BJ (cell line): ENCODE measurements around the gene CUX1. TPM values are rescaled to one million over a fixed set of nuclear protein-coding genes. Genes with fewer than 3 reads are reported as not detected.
"Not testable (repeated sequence)": the region's sequence is repeated elsewhere in the genome, so short reads cannot be mapped to it uniquely, and the experiment has no call there.

Experiments
- CTCF ChIA-PET: fragments of 350-600 bp; formaldehyde crosslinking; extraction: SDS; loops from one replicate; lab custom pipeline; 2021; ENCODE audit warnings: antibody characterized with exemption, inconsistent platforms; lab: Yijun Ruan, JAX
- POLR2A ChIA-PET: fragments of 300-600 bp; sonication (Branson Sonifier 250); formaldehyde crosslinking; extraction: SDS; loops from one replicate; lab custom pipeline; 2021; ENCODE audit warnings: antibody characterized with exemption; lab: Charles Lee
- DNase-seq: peaks from one replicate; pipeline ENCODE4 v3.0.0-alpha.2; 2011; ENCODE audit warnings: low read depth
- H3K27me3 ChIP-seq: 2 replicates; pipeline ENCODE4 v1.6.0; 2011; ENCODE audit warnings: low read length; ENCODE audit not compliant: control insufficient read depth, insufficient read depth
- H3K36me3 ChIP-seq: 2 replicates; pipeline ENCODE4 v1.5.1; 2011; ENCODE audit warnings: low read length; ENCODE audit not compliant: control insufficient read depth, insufficient read depth
- H3K4me3 ChIP-seq: 2 replicates; pipeline ENCODE4 v1.5.1; 2011; ENCODE audit warnings: low read depth, mild to moderate bottlenecking, control low read depth, low read length
- CTCF ChIP-seq: IDR thresholded peaks from 2 replicates; pipeline ENCODE4 v1.5.1; 2011; ENCODE audit warnings: low read depth, mild to moderate bottlenecking, control low read depth, inconsistent platforms, low read length, moderate library complexity; ENCODE audit not compliant: insufficient read depth
- polyA plus RNA-seq: library from polyadenylated mRNA; depleted of rRNA; stranded (reverse); fragments of >200 nt; gene quantifications from 2 replicates; pipeline ENCODE4 v1.2.3, GENCODE V29; 2011

CUX1 gene
- polyA plus RNA-seq, 1 experiment = 36.5 TPM

- Histone ChIP-seq H3K4me3 (no peak overlapping the region), H3K27me3 (no peaks in the 10 kb centered on the region), H3K36me3 (no peaks in the 10 kb centered on the region)
- ChIA-PET POLR2A (no interaction called here), CTCF (no interaction called here)
- no peak for DNase-seq
- no peak for TF ChIP-seq CTCF
These were observed 49.8 kb downstream of the CUX1 start for GRCh38 chr7:101867265-101867664.

DNA sequence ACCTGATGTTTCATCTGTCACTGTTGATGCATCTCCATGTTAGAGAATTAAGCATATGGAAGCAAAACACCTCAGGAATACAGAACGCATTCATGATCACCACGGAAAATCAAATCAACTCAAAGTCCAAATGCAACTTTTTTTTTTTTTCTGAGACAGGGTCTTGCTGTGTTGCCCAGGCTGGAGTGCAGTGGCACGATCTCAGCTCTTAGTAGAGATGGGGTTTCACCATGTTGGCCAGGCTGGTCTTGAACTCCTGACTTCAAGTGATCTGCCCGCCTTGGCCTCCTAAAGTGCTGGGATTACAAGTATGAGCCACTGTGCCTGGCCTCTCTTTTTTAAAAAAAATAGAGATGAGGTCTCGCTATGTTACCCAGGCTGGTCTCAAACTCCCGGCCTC is 50.3 kb downstream of the CUX1 start:
- H3K4me3 ChIP-seq, H3K36me3 ChIP-seq, DNase-seq, POLR2A ChIA-PET, H3K27me3 ChIP-seq, CTCF ChIA-PET: not testable (repeated sequence)

DNA sequence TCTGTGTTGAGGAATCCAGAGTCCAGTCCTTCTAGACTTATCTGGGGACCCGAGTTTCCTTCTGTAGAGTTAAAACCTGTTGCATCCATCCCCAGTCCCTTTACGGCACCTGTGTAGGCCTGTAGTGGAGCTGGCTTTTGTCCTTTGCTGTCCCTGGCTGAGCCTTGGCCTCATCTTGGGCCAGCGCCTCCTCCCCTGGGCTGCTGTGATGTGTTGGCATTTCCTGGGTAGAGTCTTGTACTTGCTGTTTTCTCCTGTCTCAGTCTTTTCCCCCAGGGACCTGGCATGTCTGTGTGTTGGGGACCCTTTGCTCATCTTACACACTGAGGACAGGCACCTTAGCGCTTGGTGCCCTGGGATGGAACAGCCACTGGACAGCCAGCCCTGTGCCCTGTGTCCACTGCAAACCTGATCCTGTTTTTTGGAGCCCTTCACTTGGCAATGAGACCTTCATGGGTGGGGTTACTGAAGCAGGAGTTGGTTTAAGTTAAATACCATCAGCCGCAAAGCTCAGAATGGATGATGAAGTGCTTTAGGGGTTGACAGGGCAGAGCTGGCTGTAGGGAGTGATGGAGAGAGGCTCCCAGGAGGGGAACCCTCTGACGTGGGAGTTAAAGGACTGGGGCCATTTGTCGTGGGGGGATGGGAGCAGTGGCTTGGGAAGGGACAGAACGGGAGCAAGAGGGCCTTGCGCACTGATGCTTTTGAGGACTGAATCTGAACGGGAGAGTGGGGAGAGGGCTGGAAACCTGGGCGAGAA is 50.9 kb downstream of the CUX1 start:
- ChIA-PET POLR2A (no interaction called here), CTCF (no interaction called here)
- no peak for TF ChIP-seq CTCF
- no peaks in the 10 kb centered on the region for H3K36me3 ChIP-seq
- no peak overlapping the region for H3K4me3 ChIP-seq
- DNase-seq = no peak
- H3K27me3 ChIP-seq = no peaks in the 10 kb centered on the region

DNA sequence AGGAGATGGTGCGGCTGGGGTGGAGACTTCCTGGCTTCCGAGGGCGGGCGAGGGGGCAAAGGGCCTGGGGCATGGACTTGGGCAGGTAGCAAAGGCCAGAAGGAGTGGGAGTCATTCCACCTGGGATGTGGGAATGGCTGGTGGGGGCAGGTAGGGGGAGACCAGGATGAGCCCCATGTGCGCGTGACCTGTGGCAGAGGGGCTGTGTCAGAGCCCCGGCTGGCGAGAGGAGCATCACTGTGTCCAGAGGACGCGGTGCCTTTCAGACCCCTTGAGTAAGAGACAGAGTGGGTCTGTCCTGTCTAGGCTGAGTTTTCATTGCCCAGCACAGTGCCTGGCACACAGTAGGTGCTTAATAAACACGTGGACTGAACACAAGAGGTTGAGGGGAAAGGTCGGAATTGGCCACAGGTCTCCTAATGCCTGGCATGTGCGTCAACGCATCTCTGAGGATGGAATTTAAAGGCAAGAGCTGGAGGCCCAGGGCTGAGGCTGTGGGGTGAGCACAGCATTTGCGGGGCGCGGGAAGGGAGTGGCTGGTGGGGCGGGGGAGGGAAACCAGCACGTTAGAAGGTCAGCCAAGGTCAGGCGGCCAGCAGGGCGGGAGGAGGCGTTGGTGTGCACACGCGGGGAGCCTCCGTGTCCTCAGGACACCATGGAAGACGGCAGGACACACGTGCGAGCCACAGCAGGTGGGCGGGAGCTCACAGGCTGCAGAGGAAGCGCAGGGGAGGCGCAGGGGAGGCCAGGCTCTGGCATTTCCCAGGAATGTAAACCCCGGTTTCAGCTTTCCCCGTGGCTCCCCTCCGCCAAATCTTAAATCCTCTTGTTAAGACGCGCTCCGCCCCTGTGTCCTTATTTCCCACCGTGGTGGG is 51.8 kb downstream of the CUX1 start:
- no peak for TF ChIP-seq CTCF
- CTCF ChIA-PET = interaction anchor here (1.3 to 2.2 kb wide), 2 partner anchors 9 to 12 kb away, joined by 4 to 9 read pairs; no protein-coding TSS in a partner anchor
- no peak for DNase-seq
- Histone ChIP-seq H3K4me3 (no peak overlapping the region), H3K36me3 (no peaks in the 10 kb centered on the region), H3K27me3 (no peaks in the 10 kb centered on the region)
- POLR2A ChIA-PET = no interaction called here

- CTCF ChIA-PET = interaction anchor here (1.3 to 2.2 kb wide), 2 partner anchors 9 to 13 kb away, joined by 4 to 9 read pairs; no protein-coding TSS in a partner anchor
- POLR2A ChIA-PET = no interaction called here
- Histone ChIP-seq H3K4me3 (no peak overlapping the region), H3K36me3 (no peaks in the 10 kb centered on the region), H3K27me3 (no peaks in the 10 kb centered on the region)
- TF ChIP-seq CTCF = no peak
- no peak for DNase-seq
These were observed 52.5 kb downstream of the CUX1 start for GRCh38 chr7:101869901-101870290.
